GM21367 (cell line): ENCODE results near the gene POLQ.
"Not testable (repeated sequence)": the region's sequence is repeated elsewhere in the genome, so short reads cannot be mapped to it uniquely, and the experiment has no call there.

Experiments used
- ATAC-seq: cut with Tn5 transposase; IDR thresholded peaks from one replicate; pipeline ENCODE4 v1.9.1; 2021; ENCODE audit not compliant: unreplicated experiment

The POLQ gene

GRCh38 chr3:121514496-121514895 is 31.3 kb downstream of the POLQ start:
- ATAC-seq = no peak

- no peak for ATAC-seq
Observed at GRCh38 chr3:121508389-121508788, 37.4 kb downstream of the POLQ start.

GRCh38 chr3:121505256-121505655 is 40.5 kb downstream of the POLQ start:
- ATAC-seq = no peak

GRCh38 chr3:121504618-121505017 is 41.2 kb downstream of the POLQ start:
- ATAC-seq = no peak

GRCh38 chr3:121496786-121497185 is 49.0 kb downstream of the POLQ start:
- no peak for ATAC-seq

- no peak for ATAC-seq
Observed at GRCh38 chr3:121493431-121493830, 52.4 kb downstream of the POLQ start.

- ATAC-seq = no peak
Observed at GRCh38 chr3:121491683-121492320, 54.0 kb downstream of the POLQ start.

GRCh38 chr3:121490161-121490560 is 55.6 kb downstream of the POLQ start:
- no peak for ATAC-seq

- ATAC-seq = no peak
Observed at GRCh38 chr3:121488628-121489027, 57.2 kb downstream of the POLQ start.

GRCh38 chr3:121483290-121483689 is 62.5 kb downstream of the POLQ start:
- no peak for ATAC-seq

- ATAC-seq = no peak
Observed at GRCh38 chr3:121482660-121483059, 63.1 kb downstream of the POLQ start.

GRCh38 chr3:121481106-121481880 is 64.5 kb downstream of the POLQ start:
- ATAC-seq = no peak

- no peak for ATAC-seq
Observed at GRCh38 chr3:121477589-121477988, 68.2 kb downstream of the POLQ start.

GRCh38 chr3:121473001-121473400 is 72.8 kb downstream of the POLQ start:
- ATAC-seq = no peak

GRCh38 chr3:121467085-121467484 is 78.7 kb downstream of the POLQ start:
- no peak for ATAC-seq

- no peak for ATAC-seq
Observed at GRCh38 chr3:121463745-121464144, 82.0 kb downstream of the POLQ start.

- no peak for ATAC-seq
Observed at GRCh38 chr3:121462565-121462964, 83.2 kb downstream of the POLQ start.

- not testable (repeated sequence) for ATAC-seq
Observed at GRCh38 chr3:121451752-121452151, 94.0 kb downstream of the POLQ start.

GRCh38 chr3:121443456-121443855 is 102.3 kb downstream of the POLQ start:
- no peak for ATAC-seq

GRCh38 chr3:121436641-121437040 is 109.1 kb downstream of the POLQ start:
- ATAC-seq = no peak

GRCh38 chr3:121436074-121436473 is 109.7 kb downstream of the POLQ start:
- ATAC-seq = no peak

- ATAC-seq = peak; percentile 90
Observed at GRCh38 chr3:121431726-121432517, 113.9 kb downstream of the POLQ start.
